Activated naive CD4-positive, alpha-beta T cell treated with Interleukin-2 at 50 U/mL for 16 hours (primary cell): ENCODE data around the gene TELO2.

ENCODE experiments used
- DNase-seq: peaks from one replicate; pipeline ENCODE4 v3.0.0-alpha.2; 2020

Gene TELO2

DNA sequence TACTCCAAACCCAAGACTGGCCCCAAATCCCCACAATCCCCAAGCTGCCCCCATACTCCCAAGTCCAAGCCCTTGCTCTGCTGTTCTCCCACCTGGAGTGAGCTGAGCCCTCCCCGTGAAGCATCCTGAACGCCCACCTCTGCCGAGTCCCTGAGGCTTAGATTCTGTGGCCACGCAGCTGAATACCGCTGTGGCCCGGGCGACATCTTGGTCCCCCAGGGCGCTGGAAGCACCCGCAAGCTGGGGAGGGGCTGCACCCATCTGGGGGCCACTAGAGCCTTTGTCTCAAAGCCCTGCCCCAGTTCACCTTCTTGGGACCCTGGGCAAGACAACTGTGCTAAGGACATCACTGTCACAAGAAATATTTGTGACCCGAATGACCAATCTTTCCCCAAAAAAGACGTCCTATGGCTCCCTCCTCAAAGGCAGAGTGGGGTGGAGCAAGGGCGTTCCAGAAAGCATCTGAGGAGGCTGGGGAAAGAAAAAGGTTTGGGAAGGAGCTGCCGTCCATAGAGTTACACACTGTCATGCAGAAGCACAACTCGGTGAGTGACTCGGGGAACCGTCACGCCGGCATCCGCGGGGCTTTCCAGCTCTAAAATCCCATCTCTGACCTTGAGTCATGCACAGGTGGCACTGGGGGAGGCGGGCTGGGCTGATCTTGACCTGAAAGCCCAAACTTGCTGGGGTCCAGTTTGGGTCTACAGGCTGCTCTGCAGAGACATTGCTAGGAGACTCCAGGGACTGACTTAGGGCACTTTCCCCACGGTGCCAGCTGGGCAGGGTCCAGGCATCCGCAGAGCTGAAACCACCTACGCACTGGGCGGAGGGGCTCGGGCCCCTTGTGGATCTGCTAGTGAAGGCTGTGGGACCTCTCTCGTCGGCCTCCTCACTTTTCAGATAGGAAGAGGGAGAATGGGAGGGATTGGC, 11.0 kb upstream of the TELO2 start:
- no peak for DNase-seq

DNA sequence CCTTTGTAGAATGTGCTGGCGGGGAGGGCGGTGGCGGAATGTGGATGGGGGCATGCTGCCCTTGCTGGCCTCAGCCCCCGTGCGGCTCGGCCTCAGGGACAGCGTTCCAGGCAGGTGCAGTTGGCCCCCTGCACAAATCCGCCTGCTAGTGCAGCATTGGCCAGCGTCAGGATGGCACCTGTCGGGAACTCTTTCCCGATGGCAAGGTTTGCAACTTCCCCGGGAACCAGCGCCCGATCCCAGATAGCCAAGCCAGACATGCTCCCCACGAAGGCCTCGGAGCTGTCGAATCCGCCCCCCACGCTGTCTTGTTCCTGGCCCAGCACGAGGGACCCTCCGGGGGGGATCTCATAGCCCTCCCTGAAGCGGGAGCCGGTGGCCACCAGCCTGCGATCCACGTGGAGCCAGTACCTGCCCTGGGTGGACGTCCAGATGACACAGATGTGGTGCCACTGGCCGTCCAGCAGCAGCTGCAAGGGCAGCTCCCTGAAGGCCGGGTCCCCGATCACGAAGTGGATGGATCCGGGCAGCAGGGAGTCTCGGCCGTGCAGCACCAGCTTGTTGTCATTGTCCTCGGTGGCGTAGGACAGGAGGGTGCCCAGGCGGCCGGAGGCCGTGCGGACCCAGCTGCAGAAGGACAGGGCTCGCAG, 7.2 kb upstream of the TELO2 start:
- DNase-seq: no peak

DNA sequence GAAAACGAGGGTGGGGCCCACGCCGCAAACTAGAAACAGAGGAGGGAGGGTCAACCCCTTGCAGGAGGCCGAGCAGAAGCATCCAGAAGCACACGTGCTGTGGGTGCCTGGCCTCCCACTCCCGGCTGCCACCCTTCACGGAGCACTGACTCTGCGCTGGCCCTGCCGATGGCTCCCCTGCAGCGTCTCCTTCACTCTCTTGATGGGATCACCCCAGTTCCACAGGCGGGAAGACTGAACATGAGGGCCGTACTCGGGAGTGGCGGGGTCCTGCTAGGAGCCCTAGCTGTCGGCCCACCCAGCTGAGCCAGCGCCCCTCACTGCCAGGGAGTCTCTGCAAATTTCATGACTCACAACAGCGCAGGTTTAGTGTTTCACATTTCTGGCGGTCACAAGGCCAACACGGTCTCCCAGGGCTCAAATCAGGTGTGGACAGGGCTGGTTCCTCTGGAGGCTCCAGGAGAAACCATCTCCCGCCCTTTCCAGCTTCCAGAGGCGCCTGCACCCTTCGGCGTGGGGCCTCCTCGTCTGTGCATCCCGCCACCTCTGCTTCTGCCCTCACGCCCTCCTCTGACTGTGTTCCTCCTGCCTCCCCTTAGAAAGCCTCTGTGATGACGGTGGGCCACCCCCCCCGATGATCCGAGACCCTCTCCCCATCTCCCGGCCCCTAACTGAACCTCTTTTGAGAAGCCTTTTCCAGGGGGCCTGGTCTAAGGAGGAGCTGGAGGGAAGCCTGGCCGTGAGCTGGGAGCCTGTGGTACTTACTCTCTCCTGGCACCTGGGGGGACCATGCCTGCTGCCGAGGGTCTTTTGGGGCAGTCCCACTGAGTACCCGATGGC, 6.4 kb upstream of the TELO2 start:
- no peak for DNase-seq

DNA sequence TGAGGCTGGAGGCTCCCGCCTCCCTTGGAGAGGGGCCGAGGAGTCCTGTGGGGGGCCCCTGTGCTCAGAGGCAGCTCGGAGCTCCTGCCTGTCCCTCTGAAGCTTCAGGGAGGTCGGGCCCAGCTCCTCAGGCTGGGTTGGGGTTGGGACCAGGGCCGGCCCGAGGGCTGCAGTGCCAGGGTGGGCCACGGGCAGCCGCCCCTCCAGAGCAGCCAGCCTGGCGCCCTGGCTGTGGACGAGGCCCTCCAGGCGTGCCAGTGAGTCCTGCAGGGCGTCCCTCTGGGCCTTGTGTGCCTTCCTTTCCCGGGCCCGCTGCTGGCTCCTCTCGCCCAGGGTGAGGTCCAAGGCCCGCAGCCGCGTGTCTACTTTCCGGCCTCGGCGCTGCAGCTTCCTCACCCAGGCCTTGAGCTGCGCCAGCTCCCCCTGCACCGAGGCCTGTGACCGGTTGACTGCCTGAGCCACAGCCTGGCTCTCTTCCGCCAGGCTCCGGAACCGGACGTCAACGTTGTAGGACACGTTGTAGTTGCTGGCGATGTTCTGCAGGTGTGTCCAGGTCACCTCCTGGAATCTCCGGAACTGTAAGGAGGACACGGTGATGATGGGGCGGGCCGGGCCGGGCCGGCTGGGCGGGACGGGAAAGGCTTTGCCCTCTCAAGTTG, 5.6 kb upstream of the TELO2 start:
- no peak for DNase-seq

DNA sequence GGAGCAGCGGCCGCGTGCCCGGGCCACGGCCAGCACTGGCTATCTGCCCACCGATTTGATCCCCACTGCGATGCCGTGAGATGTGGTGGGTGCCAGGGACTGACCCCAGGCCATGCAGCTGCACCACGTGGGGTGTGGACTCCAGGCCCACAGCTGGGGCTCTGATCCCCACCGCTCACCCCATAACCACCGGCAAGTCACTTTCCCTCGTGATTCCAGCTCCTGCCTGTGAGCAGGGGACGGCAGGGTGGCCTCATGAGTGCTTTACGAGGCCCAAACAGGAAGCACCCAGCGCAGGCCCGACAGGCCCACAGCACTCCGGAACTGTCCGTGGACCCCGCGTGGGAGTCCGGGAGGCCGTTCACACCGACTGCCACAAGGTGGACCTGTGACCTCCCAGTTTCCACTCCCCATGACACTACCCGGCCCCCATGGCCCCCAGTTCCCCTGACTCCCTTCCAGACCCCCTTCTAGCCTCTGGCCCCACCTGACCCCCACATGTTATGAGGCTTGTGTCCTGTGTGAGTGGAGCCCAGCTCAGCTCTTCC, 5.0 kb upstream of the TELO2 start:
- DNase-seq: no peak

DNA sequence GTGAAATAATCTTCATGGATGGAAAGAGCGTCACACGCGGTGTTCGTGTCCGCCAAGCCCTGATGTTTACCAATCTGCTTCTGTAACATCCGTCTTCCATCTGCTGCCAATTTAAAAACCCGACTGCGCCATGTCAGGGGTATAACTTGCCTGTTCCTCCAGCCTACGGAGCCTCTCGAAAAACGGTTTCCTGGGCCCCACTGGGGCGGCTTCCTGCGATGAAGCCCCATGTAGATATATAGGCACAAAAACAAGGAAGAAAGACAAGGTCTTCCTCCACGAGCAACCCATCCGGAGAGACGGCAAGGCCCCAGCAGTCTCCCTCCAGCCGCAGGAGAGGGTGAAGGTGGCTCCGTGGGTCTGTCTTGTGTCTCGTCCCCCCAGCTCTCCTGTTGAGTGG, 4.5 kb upstream of the TELO2 start, which contains the start of gene PTX4:
Gene PTX4, minus strand, starts transcription at position 326 of the 400 bp plus-strand sequence. Its CDS starts 35 bp downstream, at position 291.
- DNase-seq: no peak

DNA sequence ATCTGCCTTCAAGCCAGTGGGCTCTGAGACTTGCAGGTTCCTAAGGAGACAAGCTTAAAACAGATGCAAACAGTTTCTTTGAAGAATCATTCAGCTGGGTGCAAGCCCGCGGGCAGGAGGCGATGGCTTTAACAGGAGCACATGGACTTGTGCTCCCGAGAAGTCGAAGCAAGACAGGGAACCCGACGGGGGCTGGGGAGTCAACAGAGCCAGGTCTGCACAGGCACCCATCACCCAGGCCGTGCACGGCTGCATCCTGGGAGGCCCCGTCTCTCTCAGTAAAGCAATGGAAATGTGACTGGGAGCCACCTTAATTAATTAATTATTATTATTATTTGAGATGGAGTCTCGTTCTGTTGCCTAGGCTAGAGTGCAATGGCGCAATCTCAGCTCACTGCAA, 4.1 kb upstream of the TELO2 start:
- no peak for DNase-seq

DNA sequence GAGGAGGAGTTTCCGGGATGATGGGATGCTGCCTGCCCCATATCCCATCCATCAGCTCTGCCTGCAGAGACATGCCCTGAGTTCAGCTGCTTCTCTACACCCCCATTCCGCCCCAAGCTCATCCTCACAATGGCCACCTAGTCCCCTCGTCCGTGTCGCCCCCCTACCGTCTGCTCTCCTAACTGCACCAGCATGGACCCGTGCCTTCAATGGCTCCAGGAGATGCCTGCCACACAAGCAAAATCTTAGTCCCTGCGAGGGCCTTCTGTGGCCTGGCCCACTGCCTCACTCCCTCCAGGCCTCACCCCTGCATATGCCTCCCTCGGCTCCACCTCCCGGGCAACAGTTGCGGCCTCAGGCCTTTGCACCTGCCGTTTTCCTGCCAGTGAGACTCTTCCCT, 1.8 kb upstream of the TELO2 start:
- no peak for DNase-seq

DNA sequence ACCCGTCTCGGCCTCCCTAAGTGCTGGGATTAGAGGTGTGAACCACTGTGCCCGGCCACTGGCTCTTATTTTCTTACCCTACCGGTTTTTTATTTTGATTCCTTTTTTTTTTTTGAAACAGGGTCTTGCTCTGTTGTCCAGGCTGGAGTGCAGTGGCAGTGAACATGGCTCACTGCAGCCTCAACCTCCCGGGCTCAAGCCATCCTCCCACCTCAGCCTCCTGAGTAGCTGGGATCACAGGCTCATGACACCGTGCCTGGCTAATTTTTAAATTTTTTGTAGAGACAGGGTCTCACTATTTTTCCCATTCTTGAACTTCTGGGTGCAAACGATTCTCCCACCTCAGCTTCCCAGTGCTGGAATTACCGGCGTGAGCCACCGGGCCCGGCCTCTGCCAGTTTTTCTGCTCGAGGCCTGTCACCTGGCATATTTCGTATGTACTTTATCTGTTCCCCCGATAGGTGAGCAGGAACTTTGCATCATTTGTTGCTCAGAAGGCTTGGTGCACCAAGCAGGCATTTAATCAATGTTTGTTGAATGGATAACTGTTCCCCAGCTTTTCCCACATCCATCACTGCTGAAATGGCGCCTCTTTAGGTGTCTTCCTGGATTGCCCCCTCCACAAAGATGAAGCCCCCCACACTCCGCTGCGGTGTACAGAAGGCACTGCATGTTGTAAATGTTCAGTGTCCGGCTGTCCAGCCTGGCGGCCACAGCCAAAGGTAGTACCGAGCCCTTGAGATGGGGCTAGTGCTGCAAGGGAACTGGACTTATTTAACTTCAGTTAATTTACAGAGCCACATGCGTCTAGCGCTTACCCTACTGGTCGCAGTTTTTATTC, 858 bp upstream of the TELO2 start:
- no peak for DNase-seq

DNA sequence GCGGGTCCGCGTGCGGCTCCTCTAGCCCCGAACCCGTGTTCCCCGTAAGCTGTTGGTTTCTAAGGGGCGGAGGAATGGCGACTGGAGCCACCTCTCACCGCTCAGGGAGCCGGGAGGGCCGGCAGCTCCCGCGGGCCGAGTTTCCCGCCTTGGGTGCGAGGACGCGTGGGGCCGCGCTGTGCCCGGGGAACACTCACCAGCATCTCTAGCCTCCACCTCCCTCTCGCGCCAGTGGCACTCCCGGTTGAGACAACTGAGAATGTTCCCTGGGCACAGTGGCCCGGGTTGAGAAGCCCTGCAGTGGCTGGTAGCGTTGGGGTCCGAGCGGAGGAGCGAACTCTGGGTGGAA, 560 bp downstream of the TELO2 start:
- DNase-seq: no peak

DNA sequence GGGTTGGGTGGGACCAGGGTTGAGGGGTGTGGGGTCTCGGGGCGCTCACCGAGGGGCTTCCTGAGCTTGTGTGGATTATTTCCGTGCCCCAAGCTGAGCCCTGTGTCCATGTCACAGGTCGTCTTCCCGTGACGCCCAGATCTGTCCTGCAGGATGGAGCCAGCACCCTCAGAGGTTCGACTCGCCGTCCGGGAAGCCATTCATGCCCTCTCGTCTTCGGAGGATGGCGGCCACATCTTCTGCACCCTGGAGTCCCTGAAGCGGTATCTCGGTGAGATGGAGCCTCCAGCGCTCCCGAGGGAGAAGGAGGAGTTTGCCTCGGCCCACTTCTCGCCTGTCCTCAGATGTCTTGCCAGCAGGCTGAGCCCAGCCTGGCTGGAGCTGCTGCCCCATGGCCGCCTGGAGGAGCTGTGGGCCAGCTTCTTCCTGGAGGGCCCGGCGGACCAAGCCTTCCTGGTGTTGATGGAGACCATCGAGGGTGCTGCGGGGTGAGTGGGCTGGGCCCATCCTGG, 1.0 kb downstream of the TELO2 start:
- DNase-seq: no peak

DNA sequence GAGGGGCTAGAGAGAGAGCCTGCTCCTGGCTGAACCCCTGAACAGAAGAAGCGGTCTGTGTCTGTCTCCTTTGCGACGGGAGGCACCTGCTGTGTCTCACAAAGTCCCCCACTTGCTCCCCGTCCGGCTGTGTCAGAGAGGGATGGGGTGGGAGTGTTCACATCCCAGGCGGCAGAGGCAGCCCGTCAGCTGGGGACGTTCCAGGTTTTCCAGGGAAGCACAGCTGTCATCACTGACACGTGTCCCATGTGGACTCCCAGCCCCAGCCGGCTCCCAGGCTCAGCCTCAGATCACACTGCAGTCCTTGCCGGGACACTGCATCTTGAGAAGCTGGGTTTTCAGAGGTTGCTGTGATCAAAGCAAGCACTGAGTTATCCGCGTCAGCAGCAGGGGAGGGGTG, 1.6 kb downstream of the TELO2 start:
- DNase-seq: no peak

DNA sequence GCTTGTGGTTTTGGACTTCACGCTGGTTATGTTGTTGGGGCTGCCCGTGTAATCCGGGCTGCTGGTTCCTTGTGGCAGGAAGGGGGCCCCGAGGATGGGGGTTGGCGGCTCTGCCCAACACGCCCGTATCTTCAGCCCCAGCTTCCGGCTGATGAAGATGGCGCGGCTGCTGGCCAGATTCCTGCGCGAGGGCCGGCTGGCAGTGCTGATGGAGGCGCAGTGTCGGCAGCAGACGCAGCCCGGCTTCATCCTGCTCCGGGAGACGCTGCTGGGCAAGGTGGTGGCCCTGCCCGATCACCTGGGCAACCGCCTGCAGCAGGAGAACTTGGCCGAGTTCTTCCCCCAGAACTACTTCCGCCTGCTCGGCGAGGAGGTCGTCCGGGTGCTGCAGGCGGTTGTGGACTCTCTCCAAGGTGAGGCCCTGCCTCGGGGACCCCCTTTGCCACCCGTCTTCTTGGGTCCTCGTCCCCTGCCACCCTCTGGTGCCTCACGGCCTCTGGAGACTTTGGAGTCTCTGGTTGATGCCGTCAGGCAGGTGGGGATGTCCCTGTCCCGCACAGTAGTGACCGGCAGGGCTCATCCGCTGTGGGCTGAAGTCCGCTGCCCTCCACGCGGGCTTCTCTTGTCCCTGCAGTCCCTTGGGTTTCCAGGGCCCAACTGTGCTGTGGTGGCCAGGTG, 2.2 kb downstream of the TELO2 start:
- no peak for DNase-seq

DNA sequence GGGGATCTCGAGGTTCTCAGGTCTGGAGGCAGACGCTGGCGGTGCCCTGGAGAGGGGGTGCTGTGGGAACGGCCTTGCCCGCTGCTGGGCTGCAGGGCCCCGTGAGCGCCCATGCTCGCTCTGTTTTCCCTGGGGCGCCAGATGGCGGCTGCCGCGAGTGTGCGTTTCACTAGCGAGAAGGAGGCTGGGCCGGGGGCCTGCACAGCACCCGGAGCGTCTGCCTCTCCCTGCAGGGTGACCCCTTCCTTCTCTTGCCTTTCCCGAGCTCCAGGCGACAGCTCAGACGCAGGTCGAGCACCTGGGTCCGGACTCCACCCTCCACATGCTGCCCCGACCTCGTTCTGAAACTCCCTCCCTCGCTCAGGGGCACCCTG, 2.7 kb downstream of the TELO2 start:
- no peak for DNase-seq

DNA sequence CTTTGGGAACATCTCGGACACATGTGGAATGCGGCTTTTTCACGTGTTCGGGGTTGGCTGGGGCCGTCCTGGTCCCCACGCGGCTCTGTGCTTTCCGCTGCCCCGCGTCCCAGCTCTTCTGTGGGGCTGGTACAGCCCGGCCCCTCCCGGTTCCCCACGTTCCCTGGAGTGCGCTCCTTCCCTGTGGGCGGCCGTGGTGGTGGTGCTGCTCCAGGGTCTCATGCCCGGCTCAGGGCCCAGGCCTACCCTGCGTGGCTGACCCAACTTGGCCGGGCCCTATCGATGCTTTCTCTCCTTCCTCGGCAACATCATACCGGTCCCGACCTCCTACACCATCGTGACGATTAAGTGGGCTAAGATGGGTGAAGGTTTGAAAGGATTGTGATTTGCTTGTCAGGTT, 3.3 kb downstream of the TELO2 start:
- no peak for DNase-seq

DNA sequence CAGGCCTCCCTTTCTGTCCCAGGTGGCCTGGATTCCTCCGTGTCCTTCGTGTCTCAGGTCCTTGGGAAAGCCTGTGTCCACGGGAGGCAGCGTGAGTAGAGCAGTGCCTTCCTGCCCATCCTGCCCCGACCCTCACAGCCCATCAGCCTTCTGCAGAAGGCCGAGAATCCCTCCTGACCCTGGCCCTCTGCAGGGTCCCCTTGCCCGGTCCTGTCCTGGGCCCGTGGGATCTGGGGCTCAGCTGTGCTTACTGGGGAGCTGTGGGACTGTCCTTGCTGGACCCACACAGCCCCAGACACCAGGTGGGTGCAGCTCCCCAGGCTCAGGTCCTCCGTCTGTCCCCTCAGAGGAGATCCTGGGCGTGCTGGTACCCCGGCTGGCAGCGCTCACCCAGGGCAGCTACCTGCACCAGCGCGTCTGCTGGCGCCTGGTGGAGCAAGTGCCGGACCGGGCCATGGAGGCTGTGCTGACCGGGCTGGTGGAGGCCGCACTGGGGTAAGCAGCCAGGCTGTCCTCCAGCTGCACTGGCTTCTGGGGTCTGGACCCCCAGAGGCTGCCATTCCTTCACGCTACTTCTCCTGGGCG, 3.9 kb downstream of the TELO2 start:
- no peak for DNase-seq

DNA sequence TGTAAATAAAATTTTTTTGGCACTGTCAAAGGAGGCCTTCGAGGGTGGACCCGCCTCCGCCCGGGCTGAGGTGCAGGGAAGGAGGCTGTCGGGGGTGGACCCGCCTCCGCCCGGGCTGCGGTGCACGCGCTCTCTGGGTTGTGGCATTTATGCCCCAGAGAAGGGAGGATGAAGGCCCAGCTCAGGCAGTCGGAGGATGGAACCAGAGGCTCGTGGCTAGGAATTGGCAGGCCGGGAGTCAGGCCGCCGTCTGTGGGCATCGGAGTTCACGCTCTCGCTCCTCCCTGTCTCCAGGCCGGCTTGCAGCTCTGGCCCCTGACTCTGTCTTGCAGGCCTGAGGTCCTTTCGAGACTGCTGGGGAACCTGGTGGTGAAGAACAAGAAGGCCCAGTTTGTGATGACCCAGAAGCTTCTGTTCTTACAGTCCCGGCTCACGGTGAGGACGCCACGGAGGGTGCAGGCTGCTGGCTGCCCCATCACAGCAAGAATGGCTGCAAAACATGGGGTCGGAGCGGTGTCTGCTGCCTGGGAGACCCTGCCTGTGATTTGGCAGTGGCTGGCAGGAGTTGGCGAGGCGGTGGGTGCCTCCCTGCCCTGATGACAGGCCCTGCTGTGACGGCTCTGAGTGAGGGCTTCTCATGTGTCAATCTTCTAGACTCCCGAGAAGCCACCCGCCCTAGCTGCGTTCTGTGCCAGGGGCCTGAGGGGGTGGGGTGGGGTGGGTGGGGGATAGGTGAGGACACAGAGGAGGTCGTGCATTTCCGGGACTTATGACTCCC, 5.9 kb downstream of the TELO2 start:
- no peak for DNase-seq

DNA sequence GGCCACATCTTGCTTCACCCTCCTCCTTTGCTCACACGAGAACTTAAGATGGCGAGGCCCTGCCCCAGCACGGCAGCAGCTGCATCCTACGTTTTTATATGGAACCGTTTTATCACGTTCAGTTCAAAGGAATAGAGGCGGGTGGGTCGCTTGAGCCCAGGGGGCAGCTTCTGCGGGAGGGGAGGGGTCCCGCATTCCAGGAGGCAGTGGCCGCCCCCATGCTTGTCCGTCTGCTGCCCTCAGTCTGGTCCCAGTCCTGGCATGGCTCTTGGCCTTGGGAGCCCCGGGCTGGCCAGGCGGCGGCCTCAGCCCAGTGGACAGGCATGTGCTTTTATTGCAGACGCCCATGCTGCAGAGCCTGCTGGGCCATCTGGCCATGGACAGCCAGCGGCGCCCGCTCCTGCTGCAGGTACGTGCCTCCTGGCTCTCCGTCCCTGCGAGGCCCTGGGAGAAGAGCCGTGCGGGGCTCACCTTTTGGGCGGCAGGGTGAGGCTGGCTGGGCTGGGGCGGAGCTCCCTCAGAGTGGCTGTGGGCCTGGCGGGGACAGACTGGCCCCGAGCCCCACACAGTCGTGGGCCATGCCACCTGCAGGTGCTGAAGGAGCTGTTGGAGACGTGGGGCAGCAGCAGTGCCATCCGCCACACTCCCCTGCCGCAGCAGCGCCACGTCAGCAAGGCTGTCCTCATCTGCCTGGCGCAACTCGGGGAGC, 6.8 kb downstream of the TELO2 start:
- DNase-seq: no peak
